HuH-7 (cell line): ENCODE measurements around the gene RELN.
"Not testable (repeated sequence)": the region's sequence is repeated elsewhere in the genome, so short reads cannot be mapped to it uniquely, and the experiment has no call there.

ENCODE experiments used
- DNase-seq: peaks from one replicate; pipeline ENCODE4 v3.0.0; 2011; ENCODE audit warnings: low spot score

Gene RELN

GRCh38 chr7:103940382-103941268, 48.8 kb downstream of the RELN start:
- DNase-seq = no peak

- no peak for DNase-seq
Observed at GRCh38 chr7:103937680-103938079, 51.8 kb downstream of the RELN start.

GRCh38 chr7:103936558-103936957, 52.9 kb downstream of the RELN start:
- DNase-seq = no peak

- no peak for DNase-seq
Observed at GRCh38 chr7:103934508-103934907, 55.0 kb downstream of the RELN start.

- no peak for DNase-seq
Observed at GRCh38 chr7:103932389-103932788, 57.1 kb downstream of the RELN start.

GRCh38 chr7:103929901-103930311, 59.6 kb downstream of the RELN start:
- no peak for DNase-seq

GRCh38 chr7:103928581-103928980, 60.9 kb downstream of the RELN start:
- no peak for DNase-seq

- no peak for DNase-seq
Observed at GRCh38 chr7:103924184-103924583, 65.3 kb downstream of the RELN start.

GRCh38 chr7:103922407-103922806, 67.1 kb downstream of the RELN start:
- DNase-seq = no peak

GRCh38 chr7:103921692-103922091, 67.8 kb downstream of the RELN start:
- no peak for DNase-seq

- DNase-seq = no peak
Observed at GRCh38 chr7:103919272-103919868, 70.1 kb downstream of the RELN start.

- no peak for DNase-seq
Observed at GRCh38 chr7:103918631-103919271, 70.7 kb downstream of the RELN start.

- no peak for DNase-seq
Observed at GRCh38 chr7:103915680-103916357, 73.6 kb downstream of the RELN start.

GRCh38 chr7:103914147-103914899, 75.1 kb downstream of the RELN start:
- no peak for DNase-seq

- DNase-seq = no peak
Observed at GRCh38 chr7:103912891-103913605, 76.4 kb downstream of the RELN start.

- not testable (repeated sequence) for DNase-seq
Observed at GRCh38 chr7:103911015-103911414, 78.4 kb downstream of the RELN start.

GRCh38 chr7:103905997-103906396, 83.5 kb downstream of the RELN start:
- DNase-seq = no peak

GRCh38 chr7:103902917-103903316, 86.5 kb downstream of the RELN start:
- no peak for DNase-seq

- DNase-seq = not testable (repeated sequence)
Observed at GRCh38 chr7:103896826-103897225, 92.6 kb downstream of the RELN start.

GRCh38 chr7:103894656-103895596, 94.5 kb downstream of the RELN start:
- DNase-seq = no peak
